ENCODE results near the gene TOP2B.

TOP2B gene

DNA sequence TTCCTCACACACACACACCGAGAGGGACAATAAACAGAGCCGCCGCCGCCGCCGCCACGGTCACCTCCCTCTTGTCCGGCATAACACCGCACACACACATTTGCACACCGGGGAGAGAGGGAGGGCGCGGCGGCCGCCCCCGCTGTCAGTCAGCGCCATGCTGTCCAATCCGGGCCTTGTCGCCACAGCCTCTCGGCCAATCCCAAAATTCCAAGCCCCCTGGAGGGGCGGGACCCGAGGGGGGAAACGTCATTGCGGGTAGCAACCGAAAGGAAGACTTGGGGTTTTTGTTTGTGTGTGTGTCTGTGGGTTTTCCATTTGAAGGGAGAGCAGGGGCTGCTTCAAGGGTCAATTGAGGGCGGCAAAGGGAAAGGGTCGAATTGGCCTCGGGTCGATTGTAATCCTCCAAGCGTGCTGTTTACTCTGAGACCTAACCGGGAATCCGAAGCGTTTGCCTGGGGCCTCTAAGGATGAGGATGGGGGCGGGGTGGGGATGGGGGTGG, at the start of gene TOP2B:
Gene TOP2B, minus strand, starts transcription at position 96 of the 503 bp plus-strand sequence. CDS start 610 bp downstream, outside the sequence.
- CTCF ChIA-PET: interaction anchor here (1.6 kb wide), 1 partner anchor 16 kb away, joined by 4 read pairs; no protein-coding TSS in a partner anchor
- H3K27ac ChIP-seq (ENCODE audit: extremely low read depth, low read depth, low read length): peak within 1 kb of the TSS; percentile 91
- POLR2A ChIA-PET: interaction anchor here (0.8 to 1.1 kb wide), 2 partner anchors 118 to 119 kb away, joined by 4 to 5 read pairs; partner anchors contain the start of gene NGLY1
- H3K4me3 ChIP-seq (ENCODE audit: low read depth, low read length): peak within 1 kb of the TSS; percentile 95
- 0 out of 2 replicates have a peak, but pooled peaks cover 4% of the 10 kb centered on the region for H3K4me1 ChIP-seq (ENCODE audit: control insufficient read depth, insufficient read depth, low read length)
- no peaks in the 10 kb centered on the region for H3K36me3 ChIP-seq (ENCODE audit: control insufficient read depth in 2 of 2, insufficient read depth in 1 of 2, low read length in 2 of 2)
- H3K9me3 ChIP-seq (ENCODE audit: control insufficient read depth, insufficient read depth, low read depth, low read length): no peaks in the 10 kb centered on the region
- TF ChIP-seq, protein P1, sequence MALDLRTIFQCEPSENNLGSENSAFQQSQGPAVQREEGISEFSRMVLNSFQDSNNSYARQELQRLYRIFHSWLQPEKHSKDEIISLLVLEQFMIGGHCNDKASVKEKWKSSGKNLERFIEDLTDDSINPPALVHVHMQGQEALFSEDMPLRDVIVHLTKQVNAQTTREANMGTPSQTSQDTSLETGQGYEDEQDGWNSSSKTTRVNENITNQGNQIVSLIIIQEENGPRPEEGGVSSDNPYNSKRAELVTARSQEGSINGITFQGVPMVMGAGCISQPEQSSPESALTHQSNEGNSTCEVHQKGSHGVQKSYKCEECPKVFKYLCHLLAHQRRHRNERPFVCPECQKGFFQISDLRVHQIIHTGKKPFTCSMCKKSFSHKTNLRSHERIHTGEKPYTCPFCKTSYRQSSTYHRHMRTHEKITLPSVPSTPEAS (tag by site-specific recombination; IDR thresholded peaks at IDR 0.05): peak; percentile 84
- no peak for TF ChIP-seq ZFP3 (tag by site-specific recombination; IDR thresholded peaks at IDR 0.05; ENCODE audit: low read depth)
- TF ChIP-seq ZFHX2 (tag by site-specific recombination; conservative IDR thresholded peaks at IDR 0.05): peak; percentile 51
- TF ChIP-seq ZNF140 (tag by site-specific recombination; IDR thresholded peaks at IDR 0.05): no peak
- TF ChIP-seq ZNF76 (tag by site-specific recombination; IDR thresholded peaks at IDR 0.05; ENCODE audit: borderline replicate concordance, low read depth): 0 out of 2 replicates have a peak, but pooled peaks have one; percentile 3
- TF ChIP-seq, protein P2, sequence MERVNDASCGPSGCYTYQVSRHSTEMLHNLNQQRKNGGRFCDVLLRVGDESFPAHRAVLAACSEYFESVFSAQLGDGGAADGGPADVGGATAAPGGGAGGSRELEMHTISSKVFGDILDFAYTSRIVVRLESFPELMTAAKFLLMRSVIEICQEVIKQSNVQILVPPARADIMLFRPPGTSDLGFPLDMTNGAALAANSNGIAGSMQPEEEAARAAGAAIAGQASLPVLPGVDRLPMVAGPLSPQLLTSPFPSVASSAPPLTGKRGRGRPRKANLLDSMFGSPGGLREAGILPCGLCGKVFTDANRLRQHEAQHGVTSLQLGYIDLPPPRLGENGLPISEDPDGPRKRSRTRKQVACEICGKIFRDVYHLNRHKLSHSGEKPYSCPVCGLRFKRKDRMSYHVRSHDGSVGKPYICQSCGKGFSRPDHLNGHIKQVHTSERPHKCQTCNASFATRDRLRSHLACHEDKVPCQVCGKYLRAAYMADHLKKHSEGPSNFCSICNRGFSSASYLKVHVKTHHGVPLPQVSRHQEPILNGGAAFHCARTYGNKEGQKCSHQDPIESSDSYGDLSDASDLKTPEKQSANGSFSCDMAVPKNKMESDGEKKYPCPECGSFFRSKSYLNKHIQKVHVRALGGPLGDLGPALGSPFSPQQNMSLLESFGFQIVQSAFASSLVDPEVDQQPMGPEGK (tag by site-specific recombination; IDR thresholded peaks at IDR 0.05): peak; percentile 86
- TF ChIP-seq, protein P3, sequence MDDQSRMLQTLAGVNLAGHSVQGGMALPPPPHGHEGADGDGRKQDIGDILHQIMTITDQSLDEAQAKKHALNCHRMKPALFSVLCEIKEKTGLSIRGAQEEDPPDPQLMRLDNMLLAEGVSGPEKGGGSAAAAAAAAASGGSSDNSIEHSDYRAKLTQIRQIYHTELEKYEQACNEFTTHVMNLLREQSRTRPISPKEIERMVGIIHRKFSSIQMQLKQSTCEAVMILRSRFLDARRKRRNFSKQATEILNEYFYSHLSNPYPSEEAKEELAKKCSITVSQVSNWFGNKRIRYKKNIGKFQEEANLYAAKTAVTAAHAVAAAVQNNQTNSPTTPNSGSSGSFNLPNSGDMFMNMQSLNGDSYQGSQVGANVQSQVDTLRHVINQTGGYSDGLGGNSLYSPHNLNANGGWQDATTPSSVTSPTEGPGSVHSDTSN (CRISPR knock-in tag; IDR thresholded peaks at IDR 0.05): peak; percentile 94
- TF ChIP-seq ZXDB (tag by site-specific recombination; IDR thresholded peaks at IDR 0.05): peak; percentile 75
- peak; percentile 75 for TF ChIP-seq ZNF366 (tag by site-specific recombination; conservative IDR thresholded peaks at IDR 0.05)
- peak; percentile 91 for TF ChIP-seq SP2 (tag by site-specific recombination; IDR thresholded peaks at IDR 0.05)
- peak; percentile 87 for TF ChIP-seq ZNF600 (tag by site-specific recombination; IDR thresholded peaks at IDR 0.05)
- 0 out of 2 replicates have a peak, but pooled peaks have one; percentile 6 for TF ChIP-seq GLIS1 (tag by site-specific recombination; IDR thresholded peaks at IDR 0.05)
- TF ChIP-seq YY2 (tag by site-specific recombination; IDR thresholded peaks at IDR 0.05): peak; percentile 63; the same call in 1 of the 2 replicates
- peak; percentile 28; the same call in 1 of the 2 replicates for TF ChIP-seq ZBTB20 (tag by site-specific recombination; IDR thresholded peaks at IDR 0.05)
- no peak for TF ChIP-seq ZNF138 (tag by site-specific recombination; IDR thresholded peaks at IDR 0.05; ENCODE audit: borderline replicate concordance)
- TF ChIP-seq PRDM1 (tag by site-specific recombination; IDR thresholded peaks at IDR 0.05): peak; percentile 41
- 0 out of 2 replicates have a peak, but pooled peaks have one; percentile 9 for TF ChIP-seq ZIC2 (tag by site-specific recombination; IDR thresholded peaks at IDR 0.05)
- TF ChIP-seq KLF10 (tag by site-specific recombination; IDR thresholded peaks at IDR 0.05): peak; percentile 44; the same call in 1 of the 2 replicates
- peak; percentile 42; the same call in 1 of the 2 replicates for TF ChIP-seq ZNF629 (tag by site-specific recombination; IDR thresholded peaks at IDR 0.05)
- peak; percentile 80 for TF ChIP-seq SP3 (tag by site-specific recombination; IDR thresholded peaks at IDR 0.05)
- TF ChIP-seq ZNF548 (tag by site-specific recombination; IDR thresholded peaks at IDR 0.05): no peak
- TF ChIP-seq KLF9 (tag by site-specific recombination; IDR thresholded peaks at IDR 0.05; ENCODE audit: low read depth): peak; percentile 17; the same call in 1 of the 2 replicates
- TF ChIP-seq ZNF747 (tag by site-specific recombination; IDR thresholded peaks at IDR 0.05): no peak
- no peak for TF ChIP-seq ZNF155 (tag by site-specific recombination; IDR thresholded peaks at IDR 0.05)
- TF ChIP-seq, protein P4, sequence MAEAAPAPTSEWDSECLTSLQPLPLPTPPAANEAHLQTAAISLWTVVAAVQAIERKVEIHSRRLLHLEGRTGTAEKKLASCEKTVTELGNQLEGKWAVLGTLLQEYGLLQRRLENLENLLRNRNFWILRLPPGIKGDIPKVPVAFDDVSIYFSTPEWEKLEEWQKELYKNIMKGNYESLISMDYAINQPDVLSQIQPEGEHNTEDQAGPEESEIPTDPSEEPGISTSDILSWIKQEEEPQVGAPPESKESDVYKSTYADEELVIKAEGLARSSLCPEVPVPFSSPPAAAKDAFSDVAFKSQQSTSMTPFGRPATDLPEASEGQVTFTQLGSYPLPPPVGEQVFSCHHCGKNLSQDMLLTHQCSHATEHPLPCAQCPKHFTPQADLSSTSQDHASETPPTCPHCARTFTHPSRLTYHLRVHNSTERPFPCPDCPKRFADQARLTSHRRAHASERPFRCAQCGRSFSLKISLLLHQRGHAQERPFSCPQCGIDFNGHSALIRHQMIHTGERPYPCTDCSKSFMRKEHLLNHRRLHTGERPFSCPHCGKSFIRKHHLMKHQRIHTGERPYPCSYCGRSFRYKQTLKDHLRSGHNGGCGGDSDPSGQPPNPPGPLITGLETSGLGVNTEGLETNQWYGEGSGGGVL (tag by site-specific recombination; IDR thresholded peaks at IDR 0.05): peak; percentile 77
- TF ChIP-seq ZNF335 (tag by site-specific recombination; conservative IDR thresholded peaks at IDR 0.05): peak; percentile 85
- TF ChIP-seq ZEB2 (tag by site-specific recombination; IDR thresholded peaks at IDR 0.05): 0 out of 2 replicates have a peak, but pooled peaks have one; percentile 34
- TF ChIP-seq ZNF843 (tag by site-specific recombination; IDR thresholded peaks at IDR 0.05): 0 out of 2 replicates have a peak, but pooled peaks have one; percentile 36
- TF ChIP-seq ZNF24 (tag by site-specific recombination; IDR thresholded peaks at IDR 0.05): no peak
- TF ChIP-seq SCRT1 (tag by site-specific recombination; IDR thresholded peaks at IDR 0.05; ENCODE audit: borderline replicate concordance): no peak
- TF ChIP-seq ZBTB17 (tag by site-specific recombination; IDR thresholded peaks at IDR 0.05): 0 out of 2 replicates have a peak, but pooled peaks have one; percentile 12
- TF ChIP-seq GLIS2 (tag by site-specific recombination; IDR thresholded peaks at IDR 0.05): peak; percentile 42; the same call in 1 of the 2 replicates
- peak; percentile 60; the same call in 1 of the 2 replicates for TF ChIP-seq ZNF501 (tag by site-specific recombination; IDR thresholded peaks at IDR 0.05)
- TF ChIP-seq ZNF19 (tag by site-specific recombination; IDR thresholded peaks at IDR 0.05; ENCODE audit: low read depth): no peak

All from HEK293 (cell line).